Daoy (cell line): ENCODE results near the gene BUD13. TPM values are rescaled to one million over a fixed set of nuclear protein-coding genes. Genes with fewer than 3 reads are reported as not detected.
A peak's percentile ranks its signal among the peaks of the same experiment; 100 is the strongest.
"Not testable (repeated sequence)": the region's sequence is repeated elsewhere in the genome, so short reads cannot be mapped to it uniquely, and the experiment has no call there.

Experiments used
- DNase-seq: peaks from one replicate; pipeline ENCODE4 v3.0.0-alpha.2; 2015; ENCODE audit warnings: low read depth
- total RNA-seq: library from RNA; depleted of rRNA; stranded (reverse); fragments of >200 nt; shearing (Covaris generic); gene quantifications from 2 replicates; pipeline ENCODE4 v1.2.3, GENCODE V29; 2014

Gene BUD13
- total RNA-seq, 1 experiment from 2014 or later = 23.2 TPM

- no peak for DNase-seq
These were observed 19.5 kb upstream of the BUD13 start for GRCh38 chr11:116792144-116792868.

- no peak for DNase-seq
These were observed 19.0 kb upstream of the BUD13 start, which contains the start of gene APOA5 for GRCh38 chr11:116791813-116792143. Gene APOA5, minus strand, starts transcription at chr11:116791879. Its CDS starts 19 bp downstream, at chr11:116791860.

- peak; percentile 65 for DNase-seq
These were observed 18.4 kb upstream of the BUD13 start for GRCh38 chr11:116791002-116791812.

GRCh38 chr11:116790167-116791001 lies 17.6 kb upstream of the BUD13 start:
- DNase-seq = no peak

- no peak for DNase-seq
These were observed 16.2 kb upstream of the BUD13 start for GRCh38 chr11:116788975-116789374.

- no peak for DNase-seq
These were observed 15.7 kb upstream of the BUD13 start for GRCh38 chr11:116788534-116788933.

- DNase-seq = peak; percentile 76
These were observed 15.1 kb upstream of the BUD13 start, which contains the start of gene ZPR1 for GRCh38 chr11:116787786-116788486. Gene ZPR1, minus strand, starts transcription at chr11:116788023. Its CDS starts 33 bp downstream, at chr11:116787990.

GRCh38 chr11:116787436-116787785 lies 14.6 kb upstream of the BUD13 start:
- DNase-seq = no peak

- DNase-seq = no peak
These were observed 14.2 kb upstream of the BUD13 start for GRCh38 chr11:116786966-116787365.

GRCh38 chr11:116786326-116786725 lies 13.5 kb upstream of the BUD13 start:
- no peak for DNase-seq

GRCh38 chr11:116782728-116783127 lies 9.9 kb upstream of the BUD13 start:
- DNase-seq = peak; percentile 39

- DNase-seq = no peak
These were observed 5.8 kb upstream of the BUD13 start for GRCh38 chr11:116778556-116778955.

- DNase-seq = no peak
These were observed 4.3 kb upstream of the BUD13 start for GRCh38 chr11:116777056-116777455.

- no peak for DNase-seq
These were observed 3.8 kb upstream of the BUD13 start for GRCh38 chr11:116776522-116776984.

GRCh38 chr11:116775975-116776374 lies 3.2 kb upstream of the BUD13 start:
- DNase-seq = no peak

- DNase-seq = no peak
These were observed 1.9 kb upstream of the BUD13 start for GRCh38 chr11:116774661-116775060.

GRCh38 chr11:116773203-116774097 lies 663 bp upstream of the BUD13 start:
- DNase-seq = no peak

GRCh38 chr11:116771935-116772334 lies 852 bp downstream of the BUD13 start:
- DNase-seq = no peak

- no peak for DNase-seq
These were observed 10.7 kb downstream of the BUD13 start for GRCh38 chr11:116762132-116762531.

GRCh38 chr11:116756044-116756443 lies 16.7 kb downstream of the BUD13 start:
- DNase-seq = not testable (repeated sequence)
